A673 (cell line): ENCODE data around the gene PDIK1L. TPM values are rescaled to one million over a fixed set of nuclear protein-coding genes. Genes with fewer than 3 reads are reported as not detected.
A peak's percentile ranks its signal among the peaks of the same experiment; 100 is the strongest.

Experiments
- BruUV-seq: library from RNA; stranded (reverse); fragments of 400-500 nt; replicated peaks from 2 replicates; lab custom pipeline; 2021; lab: Mats Ljungman, UMichigan
- CTCF ChIA-PET: fragments of 300-600 bp; sonication (Branson Sonifier 250); formaldehyde crosslinking; loops from one replicate; lab custom pipeline; 2022; ENCODE audit warnings: antibody characterized with exemption; lab: Charles Lee
- POLR2A ChIA-PET: fragments of 300-600 bp; sonication (Branson Sonifier 250); formaldehyde crosslinking; loops from one replicate; lab custom pipeline; 2022; ENCODE audit warnings: antibody characterized with exemption; ENCODE audit not compliant: low non-redundant PET; lab: Charles Lee
- DNase-seq: peaks from one replicate; pipeline ENCODE4 v3.0.0-alpha.2; 2015; ENCODE audit warnings: low spot score
- H3K27ac ChIP-seq: fragments of 200-600 bp; sonication (generic); 2 replicates; pipeline ENCODE4 v1.5.1; 2016; ENCODE audit warnings: mixed run types, low read depth, mild to moderate bottlenecking, mixed read lengths, antibody characterized with exemption, low read length; ENCODE audit not compliant: poor library complexity, severe bottlenecking
- H3K27me3 ChIP-seq: fragments of 200-600 bp; sonication (generic); replicated peaks from 2 replicates; pipeline ENCODE4 v1.6.1; 2017; ENCODE audit warnings: mixed run types, low read depth, mild to moderate bottlenecking, mixed read lengths, antibody characterized with exemption, low read length; ENCODE audit not compliant: insufficient read depth, poor library complexity
- H3K36me3 ChIP-seq: fragments of 200-600 bp; sonication (generic); 2 replicates; pipeline ENCODE4 v1.6.1; 2016; ENCODE audit warnings: mixed run types, mild to moderate bottlenecking, mixed read lengths, antibody characterized with exemption, low read length; ENCODE audit not compliant: insufficient read depth, poor library complexity, severe bottlenecking
- H3K4me1 ChIP-seq: fragments of 200-600 bp; sonication (generic); 2 replicates; pipeline ENCODE4 v1.6.1; 2017; ENCODE audit warnings: mixed run types, mild to moderate bottlenecking, mixed read lengths, antibody characterized with exemption, low read length; ENCODE audit not compliant: insufficient read depth, poor library complexity, severe bottlenecking
- H3K4me3 ChIP-seq: fragments of 200-600 bp; sonication (generic); 2 replicates; pipeline ENCODE4 v1.5.1; 2016; ENCODE audit warnings: low read depth, mixed run types, mild to moderate bottlenecking, mixed read lengths, low read length; ENCODE audit not compliant: poor library complexity, severe bottlenecking
- H3K9me3 ChIP-seq: fragments of 200-600 bp; sonication (generic); 2 replicates; pipeline ENCODE4 v1.6.1; 2016; ENCODE audit warnings: mixed run types, low read depth, mild to moderate bottlenecking, mixed read lengths, antibody characterized with exemption, low read length; ENCODE audit not compliant: poor library complexity, severe bottlenecking
- CTCF ChIP-seq: fragments of 300-800, 200-600 bp; sonication (generic); conservative IDR thresholded peaks from 2 replicates; pipeline ENCODE4 v1.5.1; 2017; ENCODE audit warnings: low read depth, mild to moderate bottlenecking, antibody characterized with exemption, low read length, moderate library complexity, mixed read lengths
- EZH2 ChIP-seq: fragments of 200-600 bp; sonication (generic); IDR thresholded peaks from 2 replicates; pipeline ENCODE4 v1.6.1; 2017; ENCODE audit warnings: borderline replicate concordance, low read depth, mild to moderate bottlenecking, mixed read lengths, antibody characterized with exemption, low read length; ENCODE audit not compliant: poor library complexity, severe bottlenecking
- intact Hi-C: fragments of 100-400 bp; cut with micrococcal nuclease; formaldehyde crosslinking; loops from one replicate; pipeline ENCODE4 v1.10.0; 2022; ENCODE audit not compliant: unreplicated experiment
- total RNA-seq: library from RNA; stranded (reverse); gene quantifications from 2 replicates; pipeline ENCODE4 v1.2.3, GENCODE V29; 2021

PDIK1L gene
- total RNA-seq, 1 experiment from 2014 or later, result 12.9 TPM

- no peak overlapping the region for H3K27ac ChIP-seq
- peaks cover 25% of the 10 kb centered on the region for H3K36me3 ChIP-seq
- no peaks in the 10 kb centered on the region for H3K9me3 ChIP-seq
- no peak for DNase-seq
- CTCF ChIA-PET, result no interaction called here
- intact Hi-C loops, result no loop called here
- H3K4me3 ChIP-seq, result no peak overlapping the region
- no peak for TF ChIP-seq CTCF
- no peak for TF ChIP-seq EZH2
- H3K4me1 ChIP-seq, result peaks cover 9% of the 10 kb centered on the region
- POLR2A ChIA-PET, result no interaction called here
- H3K27me3 ChIP-seq, result no peaks in the 10 kb centered on the region
- no TSS peak for BruUV-seq
Measured at GRCh38 chr1:26114165-26114927, 2.7 kb downstream of the PDIK1L start.

- ChIA-PET POLR2A (no interaction called here), CTCF (no interaction called here)
- H3K4me1 ChIP-seq, result no peaks in the 10 kb centered on the region
- DNase-seq, result no peak
- no peaks in the 10 kb centered on the region for H3K27me3 ChIP-seq
- H3K9me3 ChIP-seq, result no peaks in the 10 kb centered on the region
- BruUV-seq, result no TSS peak
- H3K36me3 ChIP-seq, result peaks cover 36% of the 10 kb centered on the region
- no peak overlapping the region for H3K4me3 ChIP-seq
- peak overlapping the region; percentile 5 for H3K27ac ChIP-seq
- intact Hi-C loops, result no loop called here
- TF ChIP-seq CTCF, result no peak
- no peak for TF ChIP-seq EZH2
Measured at GRCh38 chr1:26119892-26120608, 8.4 kb downstream of the PDIK1L start.

GRCh38 chr1:26121854-26122773, 10.5 kb downstream of the PDIK1L start:
- Histone ChIP-seq H3K4me3 (no peak overlapping the region), H3K27me3 (no peaks in the 10 kb centered on the region), H3K36me3 (peaks cover 27% of the 10 kb centered on the region), H3K4me1 (peaks cover 8% of the 10 kb centered on the region), H3K27ac (no peak overlapping the region), H3K9me3 (no peaks in the 10 kb centered on the region)
- CTCF ChIA-PET, result interaction anchor here (0.9 kb wide), 1 partner anchor 23 kb away, joined by 4 read pairs; no protein-coding TSS in a partner anchor
- POLR2A ChIA-PET, result no interaction called here
- intact Hi-C loops, result no loop called here
- BruUV-seq, result no TSS peak
- no peak for DNase-seq
- TF ChIP-seq EZH2 (no peak), CTCF (no peak)
